DOHH2 (cell line): ENCODE data around the gene KYAT1.

Experiments
- EZH2phosphoT487 ChIP-seq: fragments of 200-600 bp; sonication (generic); IDR thresholded peaks from 2 replicates; pipeline ENCODE4 v1.6.1; 2017; ENCODE audit warnings: borderline replicate concordance, mild to moderate bottlenecking, antibody characterized with exemption, low read length, moderate library complexity, mixed read lengths
- TF ChIP-seq, protein P1 (sequence below): fragments of 200-600 bp; sonication (generic); IDR thresholded peaks from one replicate; pipeline ENCODE4 v1.5.1; 2014; ENCODE audit warnings: antibody characterized with exemption, mild to moderate bottlenecking, low read depth, low read length; ENCODE audit not compliant: poor library complexity, severe bottlenecking

DNA sequence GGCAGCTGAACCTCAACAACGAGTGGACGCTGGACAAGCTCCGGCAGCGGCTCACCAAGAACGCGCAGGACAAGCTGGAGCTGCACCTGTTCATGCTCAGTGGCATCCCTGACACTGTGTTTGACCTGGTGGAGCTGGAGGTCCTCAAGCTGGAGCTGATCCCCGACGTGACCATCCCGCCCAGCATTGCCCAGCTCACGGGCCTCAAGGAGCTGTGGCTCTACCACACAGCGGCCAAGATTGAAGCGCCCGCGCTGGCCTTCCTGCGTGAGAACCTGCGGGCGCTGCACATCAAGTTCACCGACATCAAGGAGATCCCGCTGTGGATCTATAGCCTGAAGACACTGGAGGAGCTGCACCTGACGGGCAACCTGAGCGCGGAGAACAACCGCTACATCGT lies 26.6 kb upstream of the KYAT1 start:
- TF ChIP-seq, protein P1, sequence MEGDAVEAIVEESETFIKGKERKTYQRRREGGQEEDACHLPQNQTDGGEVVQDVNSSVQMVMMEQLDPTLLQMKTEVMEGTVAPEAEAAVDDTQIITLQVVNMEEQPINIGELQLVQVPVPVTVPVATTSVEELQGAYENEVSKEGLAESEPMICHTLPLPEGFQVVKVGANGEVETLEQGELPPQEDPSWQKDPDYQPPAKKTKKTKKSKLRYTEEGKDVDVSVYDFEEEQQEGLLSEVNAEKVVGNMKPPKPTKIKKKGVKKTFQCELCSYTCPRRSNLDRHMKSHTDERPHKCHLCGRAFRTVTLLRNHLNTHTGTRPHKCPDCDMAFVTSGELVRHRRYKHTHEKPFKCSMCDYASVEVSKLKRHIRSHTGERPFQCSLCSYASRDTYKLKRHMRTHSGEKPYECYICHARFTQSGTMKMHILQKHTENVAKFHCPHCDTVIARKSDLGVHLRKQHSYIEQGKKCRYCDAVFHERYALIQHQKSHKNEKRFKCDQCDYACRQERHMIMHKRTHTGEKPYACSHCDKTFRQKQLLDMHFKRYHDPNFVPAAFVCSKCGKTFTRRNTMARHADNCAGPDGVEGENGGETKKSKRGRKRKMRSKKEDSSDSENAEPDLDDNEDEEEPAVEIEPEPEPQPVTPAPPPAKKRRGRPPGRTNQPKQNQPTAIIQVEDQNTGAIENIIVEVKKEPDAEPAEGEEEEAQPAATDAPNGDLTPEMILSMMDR, result no peak
- TF ChIP-seq EZH2phosphoT487, result no peak
